HUES64 (cell line): ENCODE results near the gene SMAP2.

Experiments
- H3K27ac ChIP-seq: 2 replicates; pipeline ENCODE4 v1.7.0; 2013; ENCODE audit warnings: low read depth, low read length, inconsistent platforms
- H3K27me3 ChIP-seq: 2 replicates; pipeline ENCODE4 v1.6.1; 2013; ENCODE audit warnings: mild to moderate bottlenecking, low read length; ENCODE audit not compliant: insufficient read depth
- H3K36me3 ChIP-seq: 2 replicates; pipeline ENCODE4 v1.6.1; 2013; ENCODE audit warnings: mild to moderate bottlenecking, low read length; ENCODE audit not compliant: insufficient read depth
- H3K4me1 ChIP-seq: 2 replicates; pipeline ENCODE4 v1.6.1; 2013; ENCODE audit warnings: mild to moderate bottlenecking, low read length, moderate library complexity; ENCODE audit not compliant: insufficient read depth
- H3K4me3 ChIP-seq: 2 replicates; pipeline ENCODE4 v1.5.1; 2013; ENCODE audit warnings: mild to moderate bottlenecking, low read length, moderate library complexity
- H3K9ac ChIP-seq: 2 replicates; pipeline ENCODE4 v1.6.1; 2013; ENCODE audit warnings: mild to moderate bottlenecking, low read depth, low read length
- H3K9me3 ChIP-seq: 2 replicates; pipeline ENCODE4 v1.6.1; 2013; ENCODE audit warnings: low read depth, low read length; ENCODE audit not compliant: insufficient read depth
- WGBS: fragments of 150-250, 120-280 bp; methylation state at CpG from one replicate; pipeline ENCODE4 v1.1.7; 2013; ENCODE audit warnings: missing lambda C conversion rate; 5-methylcytosine and 5-hydroxymethylcytosine counted together

SMAP2 gene

GRCh38 chr1:40407453-40407852 lies 33.9 kb downstream of the SMAP2 start:
- H3K4me1 ChIP-seq: peaks cover 9% of the 10 kb centered on the region
- H3K9ac ChIP-seq: no peak overlapping the region
- no peaks in the 10 kb centered on the region for H3K27me3 ChIP-seq
- no peaks in the 10 kb centered on the region for H3K9me3 ChIP-seq
- no peak overlapping the region for H3K27ac ChIP-seq
- no peaks in the 10 kb centered on the region for H3K36me3 ChIP-seq
- H3K4me3 ChIP-seq: no peak overlapping the region

GRCh38 chr1:40409467-40409866 lies 35.9 kb downstream of the SMAP2 start:
- Histone ChIP-seq H3K4me3 (no peak overlapping the region), H3K27ac (peak overlapping the region; percentile 39; the same call in 1 of the 2 replicates), H3K4me1 (peaks cover 9% of the 10 kb centered on the region), H3K27me3 (no peaks in the 10 kb centered on the region), H3K9me3 (no peaks in the 10 kb centered on the region), H3K9ac (no peak overlapping the region), H3K36me3 (no peaks in the 10 kb centered on the region)
- 54% methylated on average over 4 of the region's 4 CpGs for WGBS

GRCh38 chr1:40411294-40411693 lies 37.8 kb downstream of the SMAP2 start:
- Histone ChIP-seq H3K36me3 (no peaks in the 10 kb centered on the region), H3K4me3 (no peak overlapping the region), H3K9me3 (no peaks in the 10 kb centered on the region), H3K4me1 (peaks cover 9% of the 10 kb centered on the region), H3K27ac (no peak overlapping the region), H3K9ac (no peak overlapping the region), H3K27me3 (no peaks in the 10 kb centered on the region)
- WGBS: 92% methylated on average over 4 of the region's 5 CpGs

GRCh38 chr1:40411843-40412242 lies 38.3 kb downstream of the SMAP2 start:
- Histone ChIP-seq H3K27ac (no peak overlapping the region), H3K9ac (no peak overlapping the region), H3K4me3 (no peak overlapping the region), H3K36me3 (peaks cover under 1% of the 10 kb centered on the region; the same call in 1 of the 2 replicates), H3K27me3 (no peaks in the 10 kb centered on the region), H3K9me3 (no peaks in the 10 kb centered on the region), H3K4me1 (peaks cover 9% of the 10 kb centered on the region)
- 100% methylated on average over 1 of the region's 2 CpGs for WGBS

GRCh38 chr1:40413527-40414252 lies 40.2 kb downstream of the SMAP2 start:
- 98% methylated on average over 6 of the region's 6 CpGs for WGBS
- Histone ChIP-seq H3K9ac (no peak overlapping the region), H3K27ac (no peak overlapping the region), H3K4me3 (no peak overlapping the region), H3K9me3 (no peaks in the 10 kb centered on the region), H3K36me3 (peaks cover 8% of the 10 kb centered on the region; the same call in 1 of the 2 replicates), H3K27me3 (no peaks in the 10 kb centered on the region), H3K4me1 (peaks cover 9% of the 10 kb centered on the region)

- Histone ChIP-seq H3K9me3 (no peaks in the 10 kb centered on the region), H3K4me3 (no peak overlapping the region), H3K36me3 (peaks cover 8% of the 10 kb centered on the region; the same call in 1 of the 2 replicates), H3K9ac (no peak overlapping the region), H3K27ac (no peak overlapping the region), H3K27me3 (no peaks in the 10 kb centered on the region), H3K4me1 (peaks cover 4% of the 10 kb centered on the region)
- 87% methylated on average over 3 of the region's 3 CpGs for WGBS
These were observed 40.8 kb downstream of the SMAP2 start for GRCh38 chr1:40414331-40414730.

GRCh38 chr1:40416709-40417108 lies 43.2 kb downstream of the SMAP2 start:
- Histone ChIP-seq H3K36me3 (peaks cover 8% of the 10 kb centered on the region; the same call in 1 of the 2 replicates), H3K4me3 (no peak overlapping the region), H3K9ac (no peak overlapping the region), H3K27ac (no peak overlapping the region), H3K9me3 (no peaks in the 10 kb centered on the region), H3K4me1 (peaks cover 4% of the 10 kb centered on the region; the same call in 1 of the 2 replicates), H3K27me3 (no peaks in the 10 kb centered on the region)
- WGBS: 93% methylated on average over 4 of the region's 4 CpGs

GRCh38 chr1:40421431-40422384 lies 48.2 kb downstream of the SMAP2 start:
- Histone ChIP-seq H3K36me3 (peaks cover 8% of the 10 kb centered on the region; the same call in 1 of the 2 replicates), H3K4me1 (peaks cover 4% of the 10 kb centered on the region; the same call in 1 of the 2 replicates), H3K27ac (no peak overlapping the region), H3K27me3 (no peaks in the 10 kb centered on the region), H3K4me3 (no peak overlapping the region), H3K9me3 (no peaks in the 10 kb centered on the region), H3K9ac (peak overlapping the region; percentile 7; the same call in 1 of the 2 replicates)
- WGBS: 84% methylated on average over 15 of the region's 15 CpGs

- Histone ChIP-seq H3K9me3 (no peaks in the 10 kb centered on the region), H3K36me3 (0 out of 2 replicates have a peak, but pooled peaks cover 2% of the 10 kb centered on the region), H3K9ac (no peak overlapping the region), H3K4me3 (no peak overlapping the region), H3K4me1 (peaks cover 4% of the 10 kb centered on the region; the same call in 1 of the 2 replicates), H3K27me3 (no peaks in the 10 kb centered on the region), H3K27ac (no peak overlapping the region)
- WGBS: 89% methylated on average over 10 of the region's 11 CpGs
These were observed 49.2 kb downstream of the SMAP2 start for GRCh38 chr1:40422630-40423263.

GRCh38 chr1:40423264-40423642 lies 49.7 kb downstream of the SMAP2 start:
- H3K9ac ChIP-seq: no peak overlapping the region
- WGBS: 98% methylated on average over 4 of the region's 4 CpGs

More at GRCh38 chr1:40423264-40423642, 49.7 kb downstream of the SMAP2 start:
- Histone ChIP-seq H3K4me1 (peaks cover 4% of the 10 kb centered on the region; the same call in 1 of the 2 replicates), H3K9me3 (no peaks in the 10 kb centered on the region), H3K27ac (no peak overlapping the region), H3K4me3 (no peak overlapping the region), H3K36me3 (no peaks in the 10 kb centered on the region), H3K27me3 (no peaks in the 10 kb centered on the region)
